GM10266 (cell line): Measurements from ENCODE around the gene PALLD.

Experiments
- DNase-seq: peaks from one replicate; pipeline ENCODE4 v3.0.0; 2012; ENCODE audit errors: extremely low spot score
- TF ChIP-seq, protein P1 (sequence below): IDR thresholded peaks from 2 replicates; pipeline ENCODE4 v1.5.1; 2012; ENCODE audit warnings: mild to moderate bottlenecking, low read depth; ENCODE audit not compliant: control insufficient read depth, insufficient read depth; ENCODE audit errors: missing control alignments

The PALLD gene

DNA sequence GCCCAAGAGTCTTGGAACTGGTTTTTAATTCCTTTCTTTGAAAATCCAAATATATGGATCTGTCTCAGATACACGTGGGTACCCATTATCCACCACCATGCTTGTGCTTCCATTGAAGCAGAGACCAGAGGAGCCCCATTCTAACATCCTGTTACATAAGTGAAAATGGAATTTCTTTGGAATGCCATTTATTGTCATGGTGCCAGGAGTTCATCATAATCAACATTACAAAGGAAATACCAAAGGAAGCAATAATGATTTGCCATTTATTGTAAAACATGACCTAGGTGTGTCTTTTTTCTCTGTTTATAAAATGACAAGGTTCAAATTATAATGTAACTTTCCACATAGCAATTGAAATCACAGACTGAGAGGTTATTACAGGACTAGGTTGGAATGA, 61.7 kb downstream of the PALLD start:
- no peak for DNase-seq
- TF ChIP-seq, protein P1, sequence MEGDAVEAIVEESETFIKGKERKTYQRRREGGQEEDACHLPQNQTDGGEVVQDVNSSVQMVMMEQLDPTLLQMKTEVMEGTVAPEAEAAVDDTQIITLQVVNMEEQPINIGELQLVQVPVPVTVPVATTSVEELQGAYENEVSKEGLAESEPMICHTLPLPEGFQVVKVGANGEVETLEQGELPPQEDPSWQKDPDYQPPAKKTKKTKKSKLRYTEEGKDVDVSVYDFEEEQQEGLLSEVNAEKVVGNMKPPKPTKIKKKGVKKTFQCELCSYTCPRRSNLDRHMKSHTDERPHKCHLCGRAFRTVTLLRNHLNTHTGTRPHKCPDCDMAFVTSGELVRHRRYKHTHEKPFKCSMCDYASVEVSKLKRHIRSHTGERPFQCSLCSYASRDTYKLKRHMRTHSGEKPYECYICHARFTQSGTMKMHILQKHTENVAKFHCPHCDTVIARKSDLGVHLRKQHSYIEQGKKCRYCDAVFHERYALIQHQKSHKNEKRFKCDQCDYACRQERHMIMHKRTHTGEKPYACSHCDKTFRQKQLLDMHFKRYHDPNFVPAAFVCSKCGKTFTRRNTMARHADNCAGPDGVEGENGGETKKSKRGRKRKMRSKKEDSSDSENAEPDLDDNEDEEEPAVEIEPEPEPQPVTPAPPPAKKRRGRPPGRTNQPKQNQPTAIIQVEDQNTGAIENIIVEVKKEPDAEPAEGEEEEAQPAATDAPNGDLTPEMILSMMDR: no peak

DNA sequence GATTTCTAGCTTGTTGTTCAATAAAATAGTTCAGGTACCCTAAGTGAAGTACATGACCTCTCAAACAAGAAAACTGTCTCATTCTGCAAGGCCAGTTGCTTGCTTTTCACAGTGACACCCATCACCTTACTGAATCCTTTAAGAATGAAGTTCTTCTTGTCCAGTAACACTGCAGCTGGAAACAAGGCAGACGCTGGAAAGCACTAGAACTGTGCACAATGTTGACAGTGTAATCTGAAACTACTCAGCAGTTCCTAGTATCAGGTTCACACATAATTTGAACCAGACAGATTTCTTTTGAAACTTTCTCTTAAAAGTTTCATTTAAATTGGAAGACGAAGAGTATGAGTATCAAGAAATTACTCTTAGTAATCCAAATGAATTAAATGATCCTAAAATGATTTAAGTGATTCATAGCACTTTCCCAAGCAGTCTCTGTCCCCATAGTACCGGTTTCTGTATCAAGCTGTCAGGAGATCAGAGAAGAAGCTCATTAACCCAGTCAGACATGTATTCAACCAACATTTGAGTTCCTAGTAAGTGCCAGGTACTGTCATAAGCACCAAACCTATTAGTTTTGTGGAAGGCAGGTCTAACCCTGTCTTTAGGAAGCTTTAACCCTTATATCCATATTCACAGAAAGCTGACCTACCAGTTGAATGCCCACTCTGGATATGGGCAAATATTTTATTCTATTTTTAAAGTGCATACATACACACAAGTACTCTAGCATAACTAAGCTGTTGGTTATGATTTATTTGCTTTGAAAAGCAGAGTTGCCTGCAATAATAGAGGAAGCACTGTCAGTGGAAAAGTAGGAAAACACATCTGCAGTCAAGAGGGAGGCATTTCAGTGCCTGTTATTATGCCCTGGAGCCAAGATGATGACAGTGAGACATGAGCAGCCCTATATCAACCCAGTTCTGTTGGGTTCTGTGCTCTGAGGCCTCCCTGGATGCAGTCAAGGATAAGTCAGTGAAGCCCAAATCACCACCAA, 63.6 kb downstream of the PALLD start:
- TF ChIP-seq, protein P1: no peak
- no peak for DNase-seq

DNA sequence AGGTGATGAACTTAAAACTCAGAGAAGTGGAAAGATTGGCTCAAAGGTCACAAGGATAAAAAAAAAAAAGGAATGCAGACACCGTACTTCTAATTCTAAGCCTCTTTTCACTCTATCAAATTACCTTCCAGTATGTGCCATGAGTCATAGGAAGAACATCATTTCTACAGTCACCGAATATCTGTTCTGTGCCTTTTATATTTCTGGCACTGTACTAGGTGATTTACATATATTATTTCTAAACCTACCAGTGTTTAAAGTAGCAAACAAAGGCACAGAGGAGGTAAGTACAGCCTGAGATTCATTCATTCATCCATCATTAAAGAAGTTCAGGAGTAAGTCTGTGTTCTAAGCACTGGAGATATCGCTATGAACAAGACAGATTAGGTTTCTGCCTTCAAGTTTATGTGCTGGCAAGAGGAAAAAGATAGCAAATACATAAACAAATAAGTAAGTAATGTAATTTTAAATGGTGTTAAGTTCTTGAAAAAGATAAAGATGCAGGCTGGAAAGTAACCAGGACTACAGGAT, 65.3 kb downstream of the PALLD start:
- TF ChIP-seq, protein P1: no peak
- DNase-seq: no peak

DNA sequence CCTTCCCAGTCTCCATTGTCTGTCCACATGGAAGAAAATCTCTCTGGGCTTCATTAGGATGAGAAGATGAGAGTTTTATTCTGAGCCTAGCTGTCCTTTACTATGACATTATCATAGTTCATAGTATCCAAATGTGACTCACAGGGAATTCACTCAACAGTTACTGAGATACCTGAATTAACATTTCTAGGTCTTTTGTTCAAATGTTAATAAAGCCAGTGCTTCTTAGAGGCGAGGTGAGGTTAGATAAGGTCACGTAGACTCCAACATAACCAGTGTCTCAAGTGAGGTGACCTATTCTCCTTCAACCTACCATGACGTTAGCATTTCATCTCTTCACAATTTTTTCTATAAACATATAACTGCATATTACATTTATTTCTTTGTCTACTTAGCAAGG, 67.2 kb downstream of the PALLD start:
- TF ChIP-seq, protein P1: no peak
- no peak for DNase-seq

DNA sequence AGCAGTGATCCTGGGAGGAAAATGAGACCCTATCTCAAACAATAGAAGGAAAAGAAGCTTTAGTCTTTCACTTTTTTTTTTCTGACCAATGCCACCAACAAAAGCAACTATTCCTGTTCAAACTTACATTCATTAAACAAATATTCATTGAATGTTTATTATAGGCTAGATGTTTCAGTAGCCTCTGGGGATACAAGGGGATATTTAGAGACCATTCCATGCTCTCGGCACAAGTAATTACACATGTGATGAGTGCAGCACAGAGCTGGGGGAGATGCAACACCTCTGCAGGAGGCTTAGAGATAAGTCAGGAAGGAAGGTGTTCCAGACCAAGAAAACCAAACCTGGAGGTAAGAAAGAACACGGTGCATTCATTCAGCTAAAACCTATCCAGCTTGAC, 68.3 kb downstream of the PALLD start:
- no peak for DNase-seq

DNA sequence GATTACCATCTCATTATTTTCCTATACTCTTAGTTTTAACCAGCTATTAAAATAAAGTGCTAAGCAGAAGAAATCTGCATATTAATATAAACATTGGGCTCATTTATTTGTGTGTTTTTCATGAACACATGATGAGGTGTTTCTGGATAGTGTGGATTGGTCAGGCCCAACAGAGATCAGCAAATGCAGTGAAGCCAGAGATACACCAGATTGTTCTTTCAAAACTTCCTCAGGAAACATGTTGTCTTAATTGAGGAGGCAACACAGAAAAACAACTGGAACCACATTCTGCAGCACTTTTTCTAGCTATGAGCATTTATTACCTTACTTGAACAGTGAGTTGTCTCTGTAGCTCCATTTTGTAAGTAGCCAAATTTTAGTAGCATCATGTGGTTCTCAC, 69.9 kb downstream of the PALLD start:
- TF ChIP-seq, protein P1: no peak
- no peak for DNase-seq

More for the DNA sequence above, 68.3 kb downstream of the PALLD start:
- TF ChIP-seq, protein P1: no peak
